Posterior vena cava (tissue), 2 donors: ENCODE results near the gene CCSER2. TPM values are rescaled to one million over a fixed set of nuclear protein-coding genes. Genes with fewer than 3 reads are reported as not detected.
"Not testable (repeated sequence)": the region's sequence is repeated elsewhere in the genome, so short reads cannot be mapped to it uniquely, and the experiment has no call there.

Source experiments
- DNase-seq: peaks from one replicate; pipeline ENCODE4 v3.0.0-alpha.2; 2020; ENCODE audit warnings: low spot score
- intact Hi-C, 2 donors: fragments of 100-400 bp; cut with DNase I; formaldehyde crosslinking; loops; one replicate each; pipeline versions ENCODE4 v1.14.1 to v1.14.2; 2022 to 2023
- total RNA-seq, 2 donors: library from RNA; stranded (reverse); fragmentation: NEBNext Ultra II Directional; extraction: Animal tissue kit (Norgen Biotek cat#: 25700); gene quantifications; one replicate each; pipeline ENCODE4 v1.2.1, GENCODE V29; 2021
- donor health status: DM: yes; HTN: yes; CAD: no.
- donor health status: DM: yes; HTN: yes; CAD: no.

CCSER2 gene
- total RNA-seq, 2 donors from 2014 or later: 85.4 to 108 TPM

- no peak for DNase-seq
- intact Hi-C loops: no loop called here
Measured at GRCh38 chr10:84478151-84478550, 149.8 kb downstream of the CCSER2 start.

DNA sequence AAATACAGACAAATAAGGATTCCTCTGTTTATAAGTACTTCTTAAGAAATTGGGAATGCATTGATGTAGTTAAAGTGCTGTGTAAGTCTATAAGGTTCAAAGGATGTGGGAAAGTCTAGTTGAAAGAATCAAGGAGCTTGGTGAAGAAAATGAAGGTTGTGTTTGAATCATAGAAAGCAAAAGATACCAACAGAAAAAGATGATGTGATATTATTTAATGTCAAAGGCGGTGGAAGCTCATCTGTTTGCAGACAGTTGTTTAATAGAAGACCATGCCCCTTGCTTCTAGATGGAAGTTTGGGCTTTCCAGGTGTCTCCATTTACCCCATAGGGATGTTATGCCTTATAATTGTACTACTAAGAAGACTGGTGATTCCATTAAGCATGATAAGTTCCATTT lies 150.3 kb downstream of the CCSER2 start:
- intact Hi-C loops: no loop called here
- no peak for DNase-seq

- intact Hi-C loops: no loop called here
- DNase-seq: no peak
Measured at GRCh38 chr10:84484541-84484940, 156.2 kb downstream of the CCSER2 start.

- no peak for DNase-seq
- intact Hi-C loops: no loop called here
Measured at GRCh38 chr10:84493361-84493760, 165.0 kb downstream of the CCSER2 start.

- no peak for DNase-seq
- intact Hi-C loops: no loop called here
Measured at GRCh38 chr10:84493951-84494848, 165.8 kb downstream of the CCSER2 start.

- intact Hi-C loops: no loop called here
- DNase-seq: no peak
Measured at GRCh38 chr10:84494849-84495180, 166.4 kb downstream of the CCSER2 start.

GRCh38 chr10:84497978-84498377 lies 169.6 kb downstream of the CCSER2 start:
- no peak for DNase-seq
- intact Hi-C loops: no loop called here

DNA sequence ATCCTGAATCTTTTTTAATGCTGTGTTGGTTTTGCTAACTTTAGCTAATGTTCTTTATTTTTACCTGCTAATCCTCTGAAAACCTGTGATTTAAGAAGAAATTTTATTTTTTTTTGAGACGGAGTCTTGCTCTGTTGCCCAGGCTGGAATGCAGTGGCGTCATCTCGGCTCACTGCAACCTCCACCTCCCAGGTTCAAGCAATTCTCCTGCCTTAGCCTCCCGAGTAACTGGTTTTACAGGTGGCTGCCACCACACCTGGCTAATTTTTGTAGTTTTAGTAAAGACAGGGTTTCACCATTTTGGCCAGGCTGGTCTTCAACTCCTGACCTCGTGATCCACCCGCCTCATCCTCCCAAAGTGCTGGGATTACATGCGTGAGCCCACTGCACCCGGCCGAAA lies 170.7 kb downstream of the CCSER2 start:
- DNase-seq, intact Hi-C loops: not testable (repeated sequence)

DNA sequence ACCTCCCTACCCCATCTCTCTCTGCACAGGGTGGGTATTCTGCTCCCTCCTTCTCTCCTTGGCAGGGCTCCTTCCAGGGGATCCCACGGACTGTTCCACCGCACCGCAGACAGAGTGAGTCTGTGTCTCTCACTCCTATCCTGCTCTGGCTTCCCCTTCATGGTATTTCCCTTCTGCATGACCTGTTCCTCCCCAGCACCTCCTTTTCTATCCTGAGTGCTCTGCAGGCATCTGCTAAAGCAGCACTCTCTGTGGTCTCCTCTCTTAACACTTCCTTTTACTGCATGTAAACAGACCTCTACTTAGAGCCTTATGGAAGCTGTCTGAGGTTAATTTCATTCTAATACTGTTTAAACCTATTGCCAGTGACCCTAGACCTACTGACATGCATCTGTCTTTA lies 171.5 kb downstream of the CCSER2 start:
- no peak for DNase-seq
- intact Hi-C loops: no loop called here

- intact Hi-C loops: no loop called here
- DNase-seq: no peak
Measured at GRCh38 chr10:84510121-84510520, 181.7 kb downstream of the CCSER2 start.

DNA sequence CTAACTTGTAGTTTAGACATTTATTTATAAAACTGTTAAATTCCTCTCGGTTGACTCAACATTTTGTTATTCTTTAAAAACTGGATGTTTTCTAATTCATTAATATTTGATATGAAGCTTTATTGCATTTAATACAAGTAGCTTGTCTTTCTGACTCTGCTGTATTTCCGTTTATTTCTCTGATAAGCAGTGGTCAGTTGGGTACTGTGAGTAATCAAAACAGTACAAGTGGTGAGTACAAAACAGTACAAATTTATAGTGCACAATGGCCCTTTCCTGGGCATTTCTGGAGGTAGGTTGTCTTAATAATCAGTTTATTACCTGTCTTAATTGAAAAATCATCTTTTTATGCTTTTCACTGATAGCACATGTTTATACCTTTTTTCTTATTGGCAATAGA lies 182.7 kb downstream of the CCSER2 start:
- DNase-seq: no peak
- intact Hi-C loops: no loop called here

- intact Hi-C loops: no loop called here
- DNase-seq: no peak
Measured at GRCh38 chr10:84511709-84512285, 183.4 kb downstream of the CCSER2 start.

DNA sequence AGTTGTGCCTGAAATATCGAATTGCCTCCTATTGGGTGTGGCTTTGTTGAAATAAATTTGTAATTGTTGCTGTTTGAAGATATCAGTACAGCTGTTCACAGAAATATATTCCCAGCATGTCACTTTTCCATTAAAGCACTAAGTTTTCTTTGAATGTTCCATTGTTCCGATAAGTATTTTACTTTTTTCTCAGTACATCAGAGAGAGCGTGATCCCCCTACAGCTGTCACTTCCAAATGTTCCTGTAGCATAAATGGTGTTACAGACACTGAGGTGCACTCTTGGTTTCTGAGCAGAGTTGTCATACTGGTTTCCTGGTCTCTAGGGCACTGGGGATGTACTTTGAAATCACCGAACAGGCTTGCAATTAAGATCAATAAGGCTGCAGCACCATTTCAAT lies 189.2 kb downstream of the CCSER2 start:
- intact Hi-C loops: no loop called here
- no peak for DNase-seq

DNA sequence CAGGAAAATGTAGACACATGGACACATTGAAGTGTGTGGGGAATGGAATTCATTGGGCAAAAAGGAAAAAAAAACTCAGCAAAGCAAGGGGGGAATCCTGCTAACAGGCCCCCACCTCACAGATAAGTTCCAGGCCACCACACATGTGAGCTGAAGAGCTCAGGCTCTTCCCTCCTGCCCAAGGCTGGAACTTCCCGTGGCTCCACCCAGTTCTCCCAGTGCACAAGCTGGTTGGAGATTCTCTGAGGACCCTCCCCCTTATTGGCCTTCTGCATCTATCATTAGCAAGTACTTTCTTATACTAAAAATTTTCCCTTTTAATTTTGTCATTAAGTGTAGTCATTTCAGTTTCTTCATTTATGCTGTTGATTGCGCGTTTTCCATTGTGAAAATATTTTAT lies 190.8 kb downstream of the CCSER2 start:
- intact Hi-C loops: no loop called here

DNA sequence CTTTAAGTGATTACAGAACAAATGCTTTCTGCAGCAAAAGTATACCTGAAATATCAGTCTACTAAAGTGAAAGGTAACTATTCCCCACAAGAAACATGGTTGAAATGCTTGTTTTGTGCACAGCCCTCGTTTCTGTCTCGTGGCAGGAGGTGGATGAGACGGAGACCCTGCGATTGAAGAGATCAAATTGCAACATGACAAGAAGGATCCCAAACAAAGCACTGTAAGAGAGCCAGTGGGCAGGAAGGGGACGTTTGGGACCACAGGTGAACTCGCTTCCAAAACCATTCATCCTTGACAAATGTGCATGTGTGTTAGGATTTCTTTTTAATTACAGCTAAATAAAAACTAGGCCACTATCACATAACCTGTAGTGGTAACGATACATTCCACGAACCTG lies 192.6 kb downstream of the CCSER2 start:
- no peak for DNase-seq
- intact Hi-C loops: no loop called here

More for the DNA sequence above, 190.8 kb downstream of the CCSER2 start:
- no peak for DNase-seq

DNA sequence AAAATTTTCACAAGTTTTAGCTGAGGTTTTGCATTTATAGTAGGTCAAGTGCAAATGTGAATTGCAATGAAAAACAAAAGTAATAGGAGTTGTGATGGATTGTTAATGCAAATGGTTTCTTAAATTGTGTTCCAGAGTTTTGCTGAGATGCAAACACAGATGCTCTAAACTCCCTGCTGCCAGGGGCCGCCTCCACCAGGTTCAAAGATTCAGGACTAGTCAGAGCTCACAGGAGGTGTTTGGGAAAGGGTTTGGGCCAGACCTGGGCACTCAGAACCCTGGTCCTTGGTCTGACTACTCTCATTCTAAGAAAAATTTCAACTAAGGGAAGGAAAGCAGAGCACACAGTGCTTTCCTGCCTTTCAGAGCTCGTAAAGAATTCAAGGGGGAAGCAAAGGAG lies 193.1 kb downstream of the CCSER2 start:
- intact Hi-C loops: no loop called here
- no peak for DNase-seq

- no peak for DNase-seq
- intact Hi-C loops: no loop called here
Measured at GRCh38 chr10:84522612-84523462, 194.4 kb downstream of the CCSER2 start.

- intact Hi-C loops: no loop called here
- DNase-seq: no peak
Measured at GRCh38 chr10:84523526-84523925, 195.1 kb downstream of the CCSER2 start.

GRCh38 chr10:84524435-84524834 lies 196.0 kb downstream of the CCSER2 start:
- intact Hi-C loops: no loop called here
- DNase-seq: no peak

GRCh38 chr10:84525120-84525806 lies 196.9 kb downstream of the CCSER2 start:
- no peak for DNase-seq
- intact Hi-C loops: no loop called here
